Measurements from ENCODE around the gene RASGRF1. TPM values are rescaled to one million over a fixed set of nuclear protein-coding genes. Genes with fewer than 3 reads are reported as not detected.

Gene RASGRF1
- total and polyA plus RNA-seq, 5 experiments from 2014 or later, result 0.14 TPM; not detected in 4

DNA sequence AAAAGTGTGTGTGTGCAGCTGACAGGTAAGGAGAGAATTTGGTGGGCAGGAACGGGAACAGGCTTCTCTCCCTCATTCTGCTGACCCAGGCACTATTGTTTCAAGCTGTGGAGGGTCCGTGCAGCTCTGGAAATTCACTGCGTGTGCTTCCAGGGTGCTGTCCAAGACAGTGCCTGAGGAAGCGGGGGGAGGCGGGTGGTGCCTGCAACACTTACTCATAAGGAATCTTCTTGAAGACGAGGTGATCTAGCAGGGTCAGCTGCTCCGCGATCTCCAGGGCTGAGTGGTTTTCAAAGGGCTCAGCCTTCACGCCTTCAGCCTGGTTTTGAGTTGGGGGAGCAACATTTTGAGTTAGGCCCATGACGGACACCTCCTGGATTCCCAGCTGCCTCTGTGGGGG, 99.1 kb downstream of the RASGRF1 start:
- H3K4me3 Mint-ChIP-seq, result no peak overlapping the region
- POLR2A ChIA-PET, result no interaction called here

DNA sequence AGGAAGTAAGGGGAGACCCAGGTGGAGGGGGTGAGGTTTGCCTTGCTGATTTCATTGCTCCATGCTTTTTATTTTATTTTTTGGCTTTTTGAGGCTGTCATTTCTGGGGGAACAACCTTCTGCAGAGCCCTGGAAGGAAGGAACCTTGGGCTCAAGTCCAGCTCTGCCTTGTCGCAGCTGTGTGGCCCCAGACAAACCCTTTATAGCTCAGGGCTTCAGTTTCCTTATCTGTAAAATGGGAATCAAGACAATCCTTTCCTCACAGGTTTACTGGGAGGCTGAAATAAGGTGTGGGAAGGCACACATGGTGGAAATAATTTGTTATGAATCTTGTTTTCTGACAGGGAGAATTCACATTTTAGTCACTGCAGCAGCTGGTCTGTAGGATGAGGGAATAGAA, 100.3 kb downstream of the RASGRF1 start:
- H3K27me3 Mint-ChIP-seq, result peaks cover 0 to 3% (median 0%) of the 10 kb centered on the region in 5 donors

More for the DNA sequence above, 99.1 kb downstream of the RASGRF1 start:
- DNase-seq (no peak), ATAC-seq (no peak)
- Mint-ChIP-seq H3K27me3 (peaks cover 0 to 3% (median 1%) of the 10 kb centered on the region in 5 donors), H3K9me3 (no peaks in the 10 kb centered on the region), H3K36me3 (no peaks in the 10 kb centered on the region), H3K4me1 (peaks cover 0 to 4% (median 0%) of the 10 kb centered on the region in 4 donors), H3K27ac (no peak overlapping the region)

DNA sequence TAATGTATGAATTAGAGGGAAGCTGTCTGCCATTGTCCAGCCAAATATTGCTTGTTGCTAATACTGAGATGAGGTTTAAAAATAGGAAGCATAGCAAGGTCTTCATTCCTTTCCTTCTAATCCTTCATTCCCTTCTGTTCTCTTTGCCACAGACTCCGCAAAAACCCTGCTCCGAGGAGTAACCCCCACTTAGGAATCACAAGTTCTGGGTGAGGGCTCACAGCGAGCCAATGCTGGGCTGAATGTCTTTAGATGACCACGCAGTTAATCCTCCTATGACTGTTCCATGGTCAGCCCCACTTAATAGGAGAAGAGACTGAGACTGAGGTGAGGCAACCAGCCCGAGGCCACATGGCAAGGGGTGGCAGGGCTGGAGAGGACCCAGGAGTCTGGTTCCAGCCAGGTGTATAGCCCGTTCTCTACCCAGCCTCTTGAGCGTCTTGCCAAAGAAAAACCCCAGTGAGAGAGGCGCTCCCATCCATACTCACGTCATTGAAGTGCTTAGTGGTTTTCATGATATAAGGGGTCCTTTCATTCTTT, 100.8 kb downstream of the RASGRF1 start:
- POLR2A ChIA-PET, result no interaction called here
- Mint-ChIP-seq H3K27ac (no peak overlapping the region), H3K4me1 (peaks cover 0 to 4% (median 0%) of the 10 kb centered on the region in 4 donors), H3K36me3 (no peaks in the 10 kb centered on the region), H3K27me3 (peaks cover 0 to 3% (median 0%) of the 10 kb centered on the region in 5 donors), H3K4me3 (no peak overlapping the region), H3K9me3 (no peaks in the 10 kb centered on the region)
- ATAC-seq (no peak), DNase-seq (no peak)

More for the DNA sequence above, 100.3 kb downstream of the RASGRF1 start:
- Mint-ChIP-seq H3K36me3 (no peaks in the 10 kb centered on the region), H3K4me3 (no peak overlapping the region), H3K9me3 (no peaks in the 10 kb centered on the region), H3K4me1 (peaks cover 0 to 4% (median 0%) of the 10 kb centered on the region in 4 donors), H3K27ac (no peak overlapping the region)
- no peak for DNase-seq
- POLR2A ChIA-PET, result no interaction called here
- no peak for ATAC-seq

DNA sequence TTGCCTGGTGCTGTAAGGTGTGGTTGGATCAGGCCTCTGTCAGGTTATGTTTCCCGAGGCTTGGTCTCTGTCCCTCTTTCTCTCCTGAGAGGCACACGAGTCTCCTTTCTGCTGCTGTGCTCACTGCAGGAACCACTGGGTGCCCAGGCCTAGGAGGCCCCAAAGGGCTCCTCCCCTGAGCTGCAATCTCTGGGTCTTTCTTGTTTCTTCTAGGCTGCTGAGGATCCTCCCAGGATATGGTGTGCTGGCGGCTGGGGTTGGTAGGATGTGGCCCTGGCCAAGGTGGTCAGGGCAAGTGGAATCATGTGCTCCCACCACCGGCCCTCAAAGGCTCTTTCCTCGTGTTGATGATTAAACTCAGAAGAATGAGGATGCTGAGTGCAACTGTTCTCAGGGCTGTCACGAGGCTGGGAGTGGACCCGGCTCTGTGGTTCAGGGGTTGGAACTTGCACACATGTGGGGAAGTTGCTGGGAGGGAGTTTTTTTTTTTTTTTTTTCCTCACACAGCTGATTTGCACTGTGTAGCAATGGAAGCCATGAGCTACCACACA, 102.1 kb downstream of the RASGRF1 start:
- no peaks in the 10 kb centered on the region for H3K9me3 Mint-ChIP-seq
- peaks cover 0 to 4% (median 0%) of the 10 kb centered on the region in 4 donors for H3K4me1 Mint-ChIP-seq
- H3K27ac Mint-ChIP-seq, result peak overlapping the region in 1 of 10 donors; percentile 27
- no peak for DNase-seq
- no peaks in the 10 kb centered on the region for H3K36me3 Mint-ChIP-seq
- no peak overlapping the region for H3K4me3 Mint-ChIP-seq
- POLR2A ChIA-PET, result no interaction called here
- no peak for ATAC-seq
- peaks cover 0 to 9% (median 1%) of the 10 kb centered on the region in 5 donors for H3K27me3 Mint-ChIP-seq

DNA sequence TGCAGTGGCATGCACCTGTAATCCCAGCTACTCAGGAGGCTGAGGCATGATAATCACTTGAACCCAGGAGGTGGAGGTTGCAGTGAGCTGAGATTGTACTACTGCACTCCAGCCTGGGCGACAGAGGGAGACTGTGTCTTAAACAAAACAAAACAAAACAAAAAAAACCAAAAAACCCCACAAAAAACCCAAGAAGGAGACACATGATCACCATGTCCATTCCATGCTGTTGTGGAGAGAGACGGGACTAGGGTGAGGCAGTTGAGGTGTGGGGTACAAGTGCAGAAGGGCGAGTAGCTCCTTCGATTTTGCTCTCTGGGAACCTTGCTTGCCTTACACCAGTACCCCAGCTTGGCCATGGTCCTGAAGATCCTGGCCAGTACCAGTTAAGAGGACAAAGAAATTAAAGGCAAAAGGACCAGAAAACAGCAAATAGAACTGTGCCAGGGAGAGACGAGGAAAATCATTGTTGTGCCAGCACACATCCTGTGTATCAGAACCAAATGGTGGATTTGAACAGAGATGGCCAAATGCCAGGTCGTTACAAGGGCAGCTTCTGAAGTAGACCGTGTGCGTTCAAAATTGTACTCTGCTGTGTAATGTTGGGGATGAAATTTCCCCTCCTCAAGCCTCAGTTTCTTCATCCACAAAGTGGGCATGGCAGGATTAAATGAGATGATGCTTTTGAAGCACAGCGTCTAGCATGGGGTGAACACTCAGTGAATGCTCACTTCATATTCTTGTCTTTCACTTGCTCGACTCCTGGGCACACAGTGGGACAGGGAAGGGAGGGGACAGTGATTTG, 102.8 kb downstream of the RASGRF1 start:
- Mint-ChIP-seq H3K4me3 (no peak overlapping the region), H3K4me1 (peaks cover 0 to 4% (median 0%) of the 10 kb centered on the region in 4 donors), H3K36me3 (no peaks in the 10 kb centered on the region), H3K27ac (no peak overlapping the region), H3K9me3 (no peaks in the 10 kb centered on the region), H3K27me3 (peaks cover 0 to 11% (median 3%) of the 10 kb centered on the region in 5 donors)
- POLR2A ChIA-PET, result no interaction called here
- DNase-seq (no peak), ATAC-seq (no peak)

DNA sequence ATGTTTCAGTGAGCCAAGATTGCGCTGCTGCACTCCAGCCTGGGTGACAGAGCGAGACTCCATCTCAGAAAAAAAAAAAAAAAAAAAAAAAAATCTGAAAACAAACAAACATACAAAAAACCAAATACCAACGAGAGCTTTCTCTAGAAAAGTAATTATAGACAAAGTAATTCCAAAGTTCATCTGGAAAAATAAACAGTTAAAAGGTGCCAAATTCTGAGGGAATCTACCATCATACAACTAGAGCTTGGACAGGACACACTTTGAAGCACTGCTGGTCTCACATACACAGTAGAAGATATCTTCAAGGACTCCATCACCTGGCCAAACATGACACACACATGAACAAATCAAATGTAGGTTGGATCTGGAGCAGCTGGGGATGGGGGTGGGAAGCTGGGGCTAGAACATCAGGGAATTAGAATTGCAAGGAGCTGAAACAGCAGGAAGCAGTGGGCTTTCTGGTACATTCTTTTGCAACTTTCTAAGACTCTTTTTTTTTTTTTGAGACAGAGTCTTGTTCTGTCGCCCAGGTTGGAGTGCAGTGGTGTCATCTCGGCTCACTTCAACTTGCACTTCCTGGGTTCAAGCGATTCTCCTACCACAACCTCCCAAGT, 104.6 kb downstream of the RASGRF1 start:
- H3K4me3 Mint-ChIP-seq, result no peak overlapping the region
- DNase-seq (no peak), ATAC-seq (no peak)
- no peak overlapping the region for H3K27ac Mint-ChIP-seq
- H3K27me3 Mint-ChIP-seq, result peaks cover 0 to 11% (median 3%) of the 10 kb centered on the region in 5 donors
- POLR2A ChIA-PET, result interaction anchor here (0.7 kb wide), 1 partner anchor 18 kb away, joined by 4 read pairs; no protein-coding TSS in a partner anchor
- H3K4me1 Mint-ChIP-seq, result peaks cover 0 to 4% (median 0%) of the 10 kb centered on the region in 4 donors
- no peaks in the 10 kb centered on the region for H3K9me3 Mint-ChIP-seq
- H3K36me3 Mint-ChIP-seq, result no peaks in the 10 kb centered on the region

DNA sequence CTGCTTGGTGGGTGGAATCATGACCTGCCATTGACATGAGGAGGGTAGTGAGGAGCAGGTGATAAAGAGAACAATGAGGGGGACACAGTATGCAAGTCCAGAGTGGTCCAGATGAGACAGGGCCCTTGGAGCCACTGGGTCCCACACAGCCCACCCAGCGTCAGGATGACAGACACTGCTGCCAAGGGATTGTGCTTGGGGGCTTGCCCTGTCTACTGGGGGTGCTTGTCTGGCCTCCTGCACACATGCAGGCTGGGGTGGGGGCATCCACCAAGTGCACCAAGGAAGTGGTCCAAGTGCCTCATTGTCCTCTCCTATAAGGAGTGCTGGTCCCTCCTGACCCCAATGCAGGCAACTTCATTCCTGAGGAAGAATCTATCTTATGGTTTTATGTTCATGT, 106.5 kb downstream of the RASGRF1 start:
- peaks cover 0 to 4% (median 0%) of the 10 kb centered on the region in 4 donors for H3K4me1 Mint-ChIP-seq
- no peak overlapping the region for H3K27ac Mint-ChIP-seq
- H3K36me3 Mint-ChIP-seq, result no peaks in the 10 kb centered on the region
- POLR2A ChIA-PET, result no interaction called here
- no peak overlapping the region for H3K4me3 Mint-ChIP-seq
- no peak for ATAC-seq
- H3K9me3 Mint-ChIP-seq, result no peaks in the 10 kb centered on the region
- peak in 1 of 10 donors; percentile 18 for DNase-seq
- H3K27me3 Mint-ChIP-seq, result peaks cover 0 to 13% (median 3%) of the 10 kb centered on the region in 5 donors

DNA sequence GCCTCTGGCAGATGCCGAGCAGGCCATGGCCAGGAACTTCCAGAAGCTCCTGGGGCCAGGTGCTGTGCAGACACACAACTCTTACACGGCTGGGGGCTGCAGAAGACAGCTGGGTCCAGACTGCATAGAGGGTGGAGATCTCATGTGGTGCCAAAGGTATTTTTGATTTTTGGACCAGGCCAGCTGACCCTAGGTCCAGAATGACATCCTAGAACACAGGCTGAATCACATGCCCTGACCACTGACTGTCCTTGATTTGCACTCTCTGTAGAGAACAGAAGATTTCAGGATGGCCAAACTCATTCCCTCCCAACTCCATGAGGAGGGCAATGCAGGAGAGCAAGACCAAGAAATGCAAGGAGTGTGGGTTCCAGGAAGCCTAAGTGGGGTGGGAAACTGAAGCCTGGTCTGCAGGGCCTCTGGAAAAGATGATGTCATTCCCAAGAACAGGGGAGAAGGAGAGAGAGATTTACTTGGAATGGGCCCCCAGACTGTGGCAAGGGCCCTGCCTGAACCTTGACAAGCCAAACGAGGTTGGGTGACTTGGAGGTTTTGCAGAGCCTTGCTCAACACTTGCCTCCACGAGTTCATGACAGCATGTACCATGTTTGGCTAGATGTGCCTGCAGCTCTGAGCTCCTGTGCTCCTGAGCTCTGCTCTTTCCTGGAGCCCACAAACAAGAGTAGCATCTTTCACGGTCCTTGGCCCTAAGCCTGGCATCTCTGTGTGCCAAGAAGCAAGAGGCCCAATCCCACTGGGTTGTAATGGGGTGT, 107.2 kb downstream of the RASGRF1 start:
- H3K27ac Mint-ChIP-seq, result no peak overlapping the region
- POLR2A ChIA-PET, result no interaction called here
- no peak overlapping the region for H3K4me3 Mint-ChIP-seq
- H3K36me3 Mint-ChIP-seq, result no peaks in the 10 kb centered on the region
- peaks cover 0 to 19% (median 3%) of the 10 kb centered on the region in 5 donors for H3K27me3 Mint-ChIP-seq
- DNase-seq (peak in 1 of 10 donors; percentile 40), ATAC-seq (no peak)
- peaks cover 0 to 1% (median 0%) of the 10 kb centered on the region in 4 donors for H3K4me1 Mint-ChIP-seq
- no peaks in the 10 kb centered on the region for H3K9me3 Mint-ChIP-seq

DNA sequence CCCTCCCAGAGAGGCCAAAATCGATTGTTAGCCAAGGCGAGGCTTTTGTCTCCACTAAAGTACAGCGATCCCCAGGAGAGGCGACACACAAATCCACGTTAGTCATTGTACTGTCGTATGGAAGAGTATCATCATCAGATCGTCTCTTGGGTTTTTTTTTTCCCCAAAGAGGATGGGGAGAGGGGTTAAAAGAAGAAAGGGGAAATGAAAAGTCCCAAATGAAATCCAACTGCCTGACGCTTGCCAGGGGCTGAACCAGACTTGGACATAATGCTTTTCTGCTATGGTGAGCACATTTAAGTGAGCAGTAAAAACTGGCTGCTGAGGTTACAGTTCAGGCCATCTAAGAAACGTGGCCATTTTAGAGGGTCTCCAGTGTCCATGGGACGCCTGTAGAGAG, 107.8 kb downstream of the RASGRF1 start:
- H3K4me1 Mint-ChIP-seq, result peaks cover 0 to 1% (median 0%) of the 10 kb centered on the region in 4 donors
- ATAC-seq (no peak), DNase-seq (no peak)
- POLR2A ChIA-PET, result no interaction called here
- H3K9me3 Mint-ChIP-seq, result no peaks in the 10 kb centered on the region
- no peak overlapping the region for H3K4me3 Mint-ChIP-seq
- no peaks in the 10 kb centered on the region for H3K36me3 Mint-ChIP-seq
- peaks cover 0 to 19% (median 3%) of the 10 kb centered on the region in 5 donors for H3K27me3 Mint-ChIP-seq
- H3K27ac Mint-ChIP-seq, result no peak overlapping the region

DNA sequence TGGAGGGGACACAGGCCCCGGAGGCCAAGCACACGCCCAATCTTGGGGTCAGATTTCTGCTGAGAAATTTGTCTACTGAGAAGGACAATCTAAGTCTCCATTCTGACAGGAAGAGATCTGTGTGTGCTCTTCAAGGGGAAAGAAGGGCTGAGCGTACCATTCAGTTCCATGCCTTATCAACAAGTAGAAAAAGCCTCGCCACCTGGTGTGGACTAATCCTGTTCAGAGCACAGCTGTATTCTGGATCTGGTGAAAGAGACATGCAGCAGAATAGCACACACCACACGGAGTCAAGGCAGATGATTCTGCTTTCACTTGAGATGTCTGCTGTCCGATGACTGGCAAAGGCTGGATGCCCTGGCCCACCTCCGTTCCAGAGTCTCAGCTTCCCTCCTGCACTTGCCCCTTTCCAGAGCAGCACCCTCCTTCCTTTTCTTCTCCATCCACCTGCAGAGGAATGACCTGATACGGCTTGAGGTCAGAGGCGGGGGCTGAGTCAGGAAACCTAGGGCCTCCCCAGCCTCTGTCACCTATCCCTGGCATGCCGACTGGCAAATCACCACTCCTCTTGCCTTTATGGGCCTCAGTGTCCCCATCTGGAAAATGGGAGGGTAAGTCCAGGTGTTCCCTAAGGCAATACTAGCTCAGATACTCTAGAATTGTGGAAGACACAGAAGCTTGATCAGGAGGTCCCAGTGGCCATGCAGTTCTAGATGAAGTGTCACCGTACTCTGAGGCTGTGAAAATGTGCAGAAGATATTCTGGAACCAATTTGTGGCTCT, 108.9 kb downstream of the RASGRF1 start:
- Mint-ChIP-seq H3K9me3 (no peaks in the 10 kb centered on the region), H3K4me3 (no peak overlapping the region), H3K27me3 (peaks cover 0 to 19% (median 3%) of the 10 kb centered on the region in 5 donors), H3K36me3 (no peaks in the 10 kb centered on the region), H3K4me1 (peaks cover 0 to 10% (median 0%) of the 10 kb centered on the region in 4 donors), H3K27ac (no peak overlapping the region)
- DNase-seq (peak in 1 of 10 donors; percentile 15), ATAC-seq (no peak)
- POLR2A ChIA-PET, result no interaction called here

DNA sequence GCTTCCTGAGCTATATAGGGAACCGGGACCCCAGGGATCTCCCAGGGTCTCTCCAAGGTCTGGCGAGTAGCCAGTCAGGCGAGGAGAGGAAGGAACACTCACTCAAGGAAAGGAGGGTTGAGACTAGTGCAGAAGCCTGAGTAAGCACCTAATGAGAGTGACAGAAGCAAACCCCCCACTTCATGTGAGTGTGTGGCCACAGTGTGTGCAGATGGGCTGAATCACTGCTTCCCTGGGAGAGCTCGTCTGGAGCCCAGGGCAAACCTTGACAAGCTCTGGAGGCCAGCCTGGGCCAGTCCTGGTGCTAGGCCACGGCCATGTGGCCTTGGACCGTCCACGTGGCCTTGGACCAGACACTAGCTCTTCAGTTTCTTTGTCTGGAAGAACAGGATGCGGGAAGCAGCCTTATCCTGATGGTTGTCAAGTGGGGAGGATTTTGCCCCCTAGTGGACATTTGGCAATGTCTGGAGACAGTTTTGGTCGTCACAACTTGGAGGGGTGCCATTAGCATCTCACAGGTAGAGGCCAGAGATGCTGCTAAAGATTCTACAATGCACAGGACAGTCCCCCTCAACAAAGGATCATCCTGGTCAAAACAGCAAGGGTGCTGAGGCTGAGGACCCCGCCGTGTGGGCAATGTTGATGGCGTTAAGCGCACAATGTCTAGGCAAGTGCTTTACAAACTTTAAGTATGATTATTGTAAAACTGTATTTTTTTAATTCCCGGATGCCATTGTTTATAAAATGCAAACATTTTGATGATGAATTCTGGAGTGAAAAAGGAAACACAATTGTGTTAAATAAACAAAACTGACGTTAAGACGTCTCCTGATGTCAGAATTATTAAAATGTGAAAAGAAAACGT, 110.9 kb downstream of the RASGRF1 start:
- Mint-ChIP-seq H3K4me3 (no peak overlapping the region), H3K27me3 (peaks cover 0 to 19% (median 3%) of the 10 kb centered on the region in 5 donors), H3K4me1 (peaks cover 0 to 10% (median 0%) of the 10 kb centered on the region in 4 donors), H3K9me3 (no peaks in the 10 kb centered on the region), H3K27ac (no peak overlapping the region), H3K36me3 (no peaks in the 10 kb centered on the region)
- DNase-seq (peak in 5 of 10 donors; percentile 7 to 40 (median 30)), ATAC-seq (no peak)
- POLR2A ChIA-PET, result interaction anchor here (0.6 to 1.0 kb wide), 2 partner anchors 39 to 106 kb away, joined by 4 to 6 read pairs; no protein-coding TSS in a partner anchor

All from naive thymus-derived CD8-positive, alpha-beta T cell (primary cell).